ENCODE data around the gene AGBL4.

AGBL4 gene

GRCh38 chr1:48793863-48794262 lies 1229.9 kb downstream of the AGBL4 start:
- TF ChIP-seq REST (IDR thresholded peaks at IDR 0.05; ENCODE audit: low read depth) = no peak
- TF ChIP-seq YY1 (IDR thresholded peaks at IDR 0.05; ENCODE audit: low read depth) = no peak
- no peak for TF ChIP-seq NFIC (IDR thresholded peaks at IDR 0.05)
- TF ChIP-seq USF1 (IDR thresholded peaks at IDR 0.05) = no peak
- no peak for TF ChIP-seq CEBPB (IDR thresholded peaks at IDR 0.05)
- TF ChIP-seq FOXM1 (IDR thresholded peaks at IDR 0.05; ENCODE audit: borderline replicate concordance, low read depth) = no peak
- TF ChIP-seq MAX (IDR thresholded peaks at IDR 0.05) = no peak
- no peak for TF ChIP-seq EGR1 (IDR thresholded peaks at IDR 0.05)
- TF ChIP-seq TCF12 (IDR thresholded peaks at IDR 0.05; ENCODE audit: low read depth) = no peak
- TF ChIP-seq EP300 (IDR thresholded peaks at IDR 0.05; ENCODE audit: borderline replicate concordance) = no peak
- no peak for TF ChIP-seq CREB1 (IDR thresholded peaks at IDR 0.05; ENCODE audit: low read depth)
- no peak for TF ChIP-seq ZBTB7A (IDR thresholded peaks at IDR 0.05; ENCODE audit: low read depth)

GRCh38 chr1:48792961-48793360 lies 1230.8 kb downstream of the AGBL4 start:
- no peak for TF ChIP-seq YY1 (IDR thresholded peaks at IDR 0.05; ENCODE audit: low read depth)
- TF ChIP-seq TAF1 (IDR thresholded peaks at IDR 0.05; ENCODE audit: low read depth) = no peak
- no peak for TF ChIP-seq FOXM1 (IDR thresholded peaks at IDR 0.05; ENCODE audit: borderline replicate concordance, low read depth)
- TF ChIP-seq TEAD4 (IDR thresholded peaks at IDR 0.05) = no peak
- no peak for TF ChIP-seq NFIC (IDR thresholded peaks at IDR 0.05)
- no peak for TF ChIP-seq RAD21 (IDR thresholded peaks at IDR 0.05; ENCODE audit: low read depth)
- TF ChIP-seq EGR1 (IDR thresholded peaks at IDR 0.05) = no peak
- no peak for TF ChIP-seq CEBPB (IDR thresholded peaks at IDR 0.05)
- TF ChIP-seq TCF12 (IDR thresholded peaks at IDR 0.05; ENCODE audit: low read depth) = no peak
- no peak for TF ChIP-seq REST (IDR thresholded peaks at IDR 0.05; ENCODE audit: low read depth)
- no peak for TF ChIP-seq MAX (IDR thresholded peaks at IDR 0.05)
- TF ChIP-seq EP300 (IDR thresholded peaks at IDR 0.05; ENCODE audit: borderline replicate concordance) = no peak
- TF ChIP-seq USF1 (IDR thresholded peaks at IDR 0.05) = no peak
- no peak for TF ChIP-seq ZBTB7A (IDR thresholded peaks at IDR 0.05; ENCODE audit: low read depth)
- no peak for TF ChIP-seq CREB1 (IDR thresholded peaks at IDR 0.05; ENCODE audit: low read depth)

- TF ChIP-seq USF1 (IDR thresholded peaks at IDR 0.05) = no peak
- TF ChIP-seq FOXM1 (IDR thresholded peaks at IDR 0.05; ENCODE audit: borderline replicate concordance, low read depth) = no peak
- no peak for TF ChIP-seq NFIC (IDR thresholded peaks at IDR 0.05)
- no peak for TF ChIP-seq TCF12 (IDR thresholded peaks at IDR 0.05; ENCODE audit: low read depth)
- TF ChIP-seq EP300 (IDR thresholded peaks at IDR 0.05; ENCODE audit: borderline replicate concordance) = no peak
- no peak for TF ChIP-seq ZBTB7A (IDR thresholded peaks at IDR 0.05; ENCODE audit: low read depth)
- no peak for TF ChIP-seq CEBPB (IDR thresholded peaks at IDR 0.05)
- TF ChIP-seq MAX (IDR thresholded peaks at IDR 0.05) = no peak
- no peak for TF ChIP-seq RAD21 (IDR thresholded peaks at IDR 0.05; ENCODE audit: low read depth)
- no peak for TF ChIP-seq TAF1 (IDR thresholded peaks at IDR 0.05; ENCODE audit: low read depth)
- TF ChIP-seq CREB1 (IDR thresholded peaks at IDR 0.05; ENCODE audit: low read depth) = no peak
- TF ChIP-seq YY1 (IDR thresholded peaks at IDR 0.05; ENCODE audit: low read depth) = no peak
These were observed 1233.4 kb downstream of the AGBL4 start for GRCh38 chr1:48790397-48790796.

GRCh38 chr1:48789903-48790302 lies 1233.9 kb downstream of the AGBL4 start:
- TF ChIP-seq ZBTB7A (IDR thresholded peaks at IDR 0.05; ENCODE audit: low read depth) (no peak), USF1 (IDR thresholded peaks at IDR 0.05) (no peak), TAF1 (IDR thresholded peaks at IDR 0.05; ENCODE audit: low read depth) (no peak), RAD21 (IDR thresholded peaks at IDR 0.05; ENCODE audit: low read depth) (no peak), TEAD4 (IDR thresholded peaks at IDR 0.05) (no peak), YY1 (IDR thresholded peaks at IDR 0.05; ENCODE audit: low read depth) (no peak)

- TF ChIP-seq TCF12 (IDR thresholded peaks at IDR 0.05; ENCODE audit: low read depth) (no peak), MAX (IDR thresholded peaks at IDR 0.05) (no peak), ZBTB7A (IDR thresholded peaks at IDR 0.05; ENCODE audit: low read depth) (no peak), FOXM1 (IDR thresholded peaks at IDR 0.05; ENCODE audit: borderline replicate concordance, low read depth) (no peak), YY1 (IDR thresholded peaks at IDR 0.05; ENCODE audit: low read depth) (no peak), REST (IDR thresholded peaks at IDR 0.05; ENCODE audit: low read depth) (no peak)
These were observed 1237.9 kb downstream of the AGBL4 start for GRCh38 chr1:48785869-48786268.

Data from Ishikawa (cell line).